Activated effector memory CD4-positive, alpha-beta T cell treated with anti-CD3 and anti-CD28 coated beads, Interleukin-2, amount 50 U/mL, for 16 hours (primary cell): Measurements from ENCODE around the gene TCEAL6.
A peak's percentile ranks its signal among the peaks of the same experiment; 100 is the strongest.
"Not testable (repeated sequence)": the region's sequence is repeated elsewhere in the genome, so short reads cannot be mapped to it uniquely, and the experiment has no call there.

Experiments
- DNase-seq: peaks from one replicate; pipeline ENCODE4 v3.0.0-alpha.2; 2020

TCEAL6 gene

DNA sequence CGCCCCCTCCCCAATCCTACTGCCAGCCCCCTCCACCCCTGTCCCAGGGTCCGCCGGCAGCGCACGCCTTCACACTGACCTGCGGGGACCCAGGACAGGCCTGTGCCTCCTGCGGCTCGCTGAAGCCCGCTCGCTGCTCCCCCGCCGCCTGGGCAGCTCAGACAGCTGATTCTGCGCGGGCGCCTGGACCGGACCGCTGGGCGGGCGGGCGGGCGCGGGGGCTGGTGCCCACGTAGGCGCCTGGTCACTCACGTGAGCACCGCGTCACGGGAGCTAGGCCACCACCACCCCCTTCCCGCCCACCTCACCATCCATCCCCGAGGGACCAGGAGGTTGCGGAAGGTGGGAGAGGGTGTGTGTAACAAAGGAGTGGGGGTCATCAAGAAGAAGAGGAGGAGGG, at the start of gene TCEAL6:
Gene TCEAL6 (minus strand): TSS at position 208 of the 400 bp plus-strand sequence.
- not testable (repeated sequence) for DNase-seq

GRCh38 chrX:102185967-102186720, 43.9 kb upstream of the TCEAL6 start:
- no peak for DNase-seq

- DNase-seq: peak; percentile 81
These were observed 13.5 kb upstream of the TCEAL6 start, which contains the start of gene BEX5 for GRCh38 chrX:102155806-102156179. TSS of gene BEX5 (minus strand) at chrX:102155977. CDS start at chrX:102154265, 1,712 bp downstream.

DNA sequence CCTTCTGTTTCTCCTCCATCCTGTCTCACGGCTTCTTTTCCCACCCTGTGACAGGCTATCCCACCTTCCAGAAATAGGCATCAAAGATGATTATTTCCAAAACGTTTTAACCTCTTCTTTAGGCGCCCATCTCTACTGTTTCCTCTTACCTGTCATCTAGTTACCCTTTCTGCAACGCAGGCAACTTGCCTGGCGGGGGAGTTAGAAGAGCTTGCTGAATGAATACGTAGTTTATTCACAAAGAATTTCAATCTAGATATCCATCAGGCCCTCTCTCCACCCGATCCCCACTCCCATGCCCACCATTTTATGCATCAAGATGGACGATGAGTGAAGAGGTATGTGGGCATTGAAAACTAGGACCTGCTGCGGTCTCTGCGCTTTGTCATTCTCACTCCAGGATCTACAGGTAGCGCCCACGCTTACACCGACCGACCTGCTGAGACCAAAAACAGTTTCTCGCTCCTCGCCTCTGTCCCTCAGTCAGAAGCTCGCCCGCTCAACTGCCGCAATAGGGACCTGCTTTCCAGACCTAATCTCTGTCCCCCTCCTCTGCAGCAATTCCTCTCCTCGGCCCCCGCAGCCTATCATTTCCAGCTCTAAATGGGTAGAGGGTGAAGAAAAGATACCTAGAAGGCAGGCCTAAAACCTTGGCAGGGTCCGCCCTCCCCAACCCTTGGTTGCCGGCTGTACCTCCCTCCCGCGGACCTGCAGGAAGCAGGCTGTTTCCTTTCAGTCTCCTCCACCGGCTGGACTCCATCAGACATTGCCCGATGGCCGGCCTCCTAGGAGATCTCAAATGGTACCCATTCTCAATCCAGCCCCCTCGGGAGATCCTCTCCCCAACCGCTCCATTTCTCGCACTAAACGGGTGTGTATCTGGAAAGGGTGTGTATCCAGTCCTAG, 12.9 kb upstream of the TCEAL6 start:
- DNase-seq: peak; percentile 69

- peak; percentile 62 for DNase-seq
These were observed 12.1 kb upstream of the TCEAL6 start for GRCh38 chrX:102154218-102154860.

DNA sequence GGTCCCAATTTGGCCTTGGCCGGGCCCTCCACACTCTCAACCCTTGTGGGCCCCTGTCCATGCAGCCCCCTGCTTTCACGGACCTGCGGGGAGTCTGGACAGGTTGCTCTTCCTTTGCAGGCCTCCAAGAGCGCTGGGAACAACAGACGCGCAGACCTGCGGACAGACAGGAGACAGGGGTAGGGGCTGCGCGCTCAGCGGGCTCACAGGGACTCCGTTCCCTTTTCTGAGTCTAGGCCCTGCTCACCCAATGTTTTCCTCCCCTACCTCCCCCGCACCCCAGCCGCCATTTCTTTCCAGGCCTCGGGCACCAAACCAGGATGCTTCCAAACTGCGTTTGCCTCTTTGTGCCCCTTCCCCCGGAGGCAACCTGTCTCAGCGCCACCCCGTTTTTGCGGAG, 650 bp downstream of the TCEAL6 start:
- not testable (repeated sequence) for DNase-seq

GRCh38 chrX:102140876-102141275, 1.4 kb downstream of the TCEAL6 start:
- DNase-seq: not testable (repeated sequence)

- no peak for DNase-seq
These were observed 4.2 kb downstream of the TCEAL6 start for GRCh38 chrX:102138064-102138463.

GRCh38 chrX:102129473-102129872, 12.8 kb downstream of the TCEAL6 start:
- no peak for DNase-seq

DNA sequence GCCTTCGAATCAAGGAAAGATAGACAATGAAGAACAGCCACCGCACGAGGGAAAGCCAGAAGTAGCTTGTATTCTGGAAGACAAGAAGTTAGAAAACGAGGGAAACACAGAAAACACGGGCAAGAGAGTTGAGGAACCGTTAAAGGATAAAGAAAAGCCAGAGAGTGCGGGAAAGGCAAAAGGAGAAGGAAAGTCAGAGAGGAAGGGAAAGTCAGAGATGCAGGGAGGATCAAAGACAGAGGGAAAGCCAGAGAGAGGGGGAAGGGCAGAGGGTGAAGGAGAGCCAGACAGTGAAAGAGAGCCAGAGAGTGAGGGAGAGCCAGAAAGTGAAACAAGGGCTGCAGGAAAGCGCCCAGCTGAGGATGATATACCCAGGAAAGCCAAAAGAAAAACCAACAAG, 15.4 kb downstream of the TCEAL6 start:
- no peak for DNase-seq

DNA sequence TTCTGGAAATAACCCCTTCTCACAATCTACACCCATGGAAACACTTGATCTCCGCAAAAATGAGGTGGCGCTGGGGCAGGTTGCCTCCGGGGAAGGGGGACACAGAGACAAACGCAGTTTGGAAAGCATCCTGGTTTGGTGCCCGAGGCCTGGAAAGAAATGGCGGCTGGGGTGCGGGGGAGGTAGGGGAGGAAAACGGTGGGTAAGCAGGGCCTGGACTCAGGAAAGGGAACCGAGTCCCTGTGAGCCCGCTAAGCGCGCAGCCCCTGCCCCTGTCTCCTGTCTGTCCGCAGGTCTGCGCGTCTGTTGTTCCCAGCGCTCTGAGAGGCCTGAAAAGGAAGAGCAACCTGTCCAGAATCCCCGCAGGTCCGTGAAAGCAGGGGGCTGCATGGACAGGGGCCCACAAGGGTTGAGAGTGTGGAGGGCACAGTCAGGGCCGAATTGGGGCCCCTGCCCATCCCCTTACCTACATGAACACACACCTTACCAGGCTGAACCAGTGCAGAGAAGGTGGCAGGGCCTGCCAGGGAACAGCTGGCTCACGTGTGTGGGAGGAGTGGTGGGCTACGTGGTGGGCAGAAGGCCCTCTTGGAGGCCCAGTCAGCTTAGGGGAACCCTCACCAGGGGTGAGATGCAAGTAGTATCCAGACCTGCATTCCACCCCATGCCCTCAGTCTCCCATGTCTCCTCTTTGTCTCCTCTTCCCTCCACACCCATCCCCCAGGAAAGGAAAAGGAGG, 16.0 kb downstream of the TCEAL6 start:
- DNase-seq: not testable (repeated sequence)

GRCh38 chrX:102125436-102125835, 16.8 kb downstream of the TCEAL6 start, which contains the start of gene TCEAL2:
TSS of gene TCEAL2 (plus strand) at chrX:102125679. CDS start at chrX:102126831, 1,152 bp downstream.
- peak; percentile 63 for DNase-seq

DNA sequence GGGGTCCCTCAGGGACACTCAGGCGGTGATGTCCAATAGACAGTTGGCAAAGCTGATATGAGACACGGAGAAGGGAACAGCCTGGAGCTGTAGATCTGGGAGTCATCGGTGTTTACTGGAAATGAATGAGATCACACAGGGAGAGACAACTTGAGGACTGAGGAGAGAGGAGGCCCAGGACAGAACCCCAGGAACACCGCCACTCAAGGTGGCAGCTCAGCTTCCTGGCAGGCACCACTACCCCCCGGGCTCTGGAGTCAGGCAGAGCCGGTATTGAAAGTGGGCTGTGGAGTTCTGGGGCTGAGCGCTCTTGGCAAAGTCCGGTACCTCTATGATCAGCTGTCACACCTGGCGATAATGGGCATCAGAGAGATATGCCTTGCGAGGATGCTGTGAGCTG, 17.3 kb downstream of the TCEAL6 start:
- DNase-seq: not testable (repeated sequence)

GRCh38 chrX:102115748-102116147, 26.5 kb downstream of the TCEAL6 start:
- DNase-seq: no peak

DNA sequence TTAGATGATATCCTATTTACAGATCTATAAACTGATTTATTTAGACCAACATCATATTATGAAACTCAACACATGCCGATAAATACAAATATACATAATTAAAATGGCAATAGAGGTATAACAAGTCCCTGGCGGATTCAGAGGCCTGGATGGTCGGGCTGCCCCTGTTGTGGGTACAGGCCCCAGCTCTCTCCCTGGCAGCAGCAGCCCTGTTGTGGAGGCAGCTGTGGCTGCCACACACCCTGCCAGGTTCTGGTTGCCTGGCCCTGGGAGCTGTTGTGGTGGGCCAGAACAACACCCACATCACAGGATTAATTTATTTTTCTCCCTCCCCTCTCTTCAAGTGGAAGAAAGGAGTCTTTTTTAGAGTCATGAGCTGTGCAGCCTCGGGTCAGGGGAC, 28.9 kb downstream of the TCEAL6 start:
- DNase-seq: no peak
